ENCODE measurements around the gene IKZF3.
"Not testable (repeated sequence)": the region's sequence is repeated elsewhere in the genome, so short reads cannot be mapped to it uniquely, and the experiment has no call there.

Gene IKZF3

DNA sequence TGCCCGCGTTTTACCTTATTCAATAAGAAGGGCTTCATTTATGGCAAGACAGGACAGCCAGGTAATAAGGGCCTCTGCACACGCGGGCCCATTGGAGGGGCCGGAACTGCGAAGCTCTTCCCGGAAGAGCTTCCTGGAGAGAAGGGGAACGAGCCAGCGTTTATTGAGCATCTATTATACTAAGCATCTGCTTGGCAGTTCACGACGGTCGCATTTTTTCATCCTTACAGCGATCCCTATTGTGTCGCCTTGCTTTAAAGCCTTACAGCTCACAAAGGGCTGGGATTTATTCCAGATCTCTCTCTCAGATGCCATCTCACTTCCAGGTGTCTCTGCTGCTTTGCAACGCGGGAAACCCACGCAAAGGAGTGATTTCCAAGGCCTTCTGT lies 4.4 kb upstream of the IKZF3 start:
- no peak for TF ChIP-seq CTCF (IDR thresholded peaks at IDR 0.05; ENCODE audit: low read depth, low read length)
- H3K4me3 ChIP-seq (replicated peaks in 1 of 2; ENCODE audit: low read depth in 2 of 2, low read length in 2 of 2): no peak overlapping the region
- no peak for DNase-seq (ENCODE audit: low read depth in 2 of 2)

DNA sequence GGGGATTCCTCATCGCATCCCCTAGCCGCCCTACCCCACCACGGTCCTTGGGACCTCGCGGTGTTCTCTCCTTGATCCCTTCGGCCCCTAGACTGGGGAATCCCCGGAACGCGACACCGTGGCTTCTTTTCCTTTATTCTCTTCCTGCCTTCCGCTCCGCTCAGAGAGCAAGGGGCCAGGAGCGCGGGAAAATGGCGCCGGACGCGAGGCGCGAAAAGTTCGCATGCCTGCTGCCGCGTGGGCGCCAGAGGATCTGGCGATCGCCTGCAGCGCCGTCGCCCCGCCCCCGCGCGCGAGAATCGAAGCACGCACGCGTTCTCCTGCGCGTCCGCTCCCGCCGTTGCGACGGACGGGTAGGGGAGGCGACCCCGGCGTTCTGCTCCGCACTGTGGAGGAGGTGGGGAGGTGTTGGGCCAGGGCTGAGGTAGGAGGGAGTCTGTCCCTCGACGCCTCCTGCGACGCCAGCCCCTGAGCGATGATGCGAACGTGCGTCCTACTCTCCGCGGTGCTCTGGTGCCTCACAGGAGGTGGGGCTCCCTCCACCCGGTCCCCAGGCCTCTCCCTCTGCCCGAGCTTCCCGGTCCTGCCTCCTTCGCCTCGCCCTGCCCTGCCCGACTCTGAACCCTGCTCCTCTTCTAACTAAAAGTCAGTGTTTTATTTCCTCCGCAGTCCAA lies 3.9 kb upstream of the IKZF3 start, which contains the start of gene ZPBP2:
ZPBP2 (plus strand) TSS at position 323 of the 674 bp plus-strand sequence; CDS start at position 476, 153 bp downstream.
- no peak within 1 kb of the TSS for H3K4me3 ChIP-seq (replicated peaks in 1 of 2; ENCODE audit: low read depth in 2 of 2, low read length in 2 of 2)
- TF ChIP-seq CTCF (IDR thresholded peaks at IDR 0.05; ENCODE audit: low read depth, low read length): no peak
- DNase-seq (ENCODE audit: low read depth in 2 of 2): no peak

DNA sequence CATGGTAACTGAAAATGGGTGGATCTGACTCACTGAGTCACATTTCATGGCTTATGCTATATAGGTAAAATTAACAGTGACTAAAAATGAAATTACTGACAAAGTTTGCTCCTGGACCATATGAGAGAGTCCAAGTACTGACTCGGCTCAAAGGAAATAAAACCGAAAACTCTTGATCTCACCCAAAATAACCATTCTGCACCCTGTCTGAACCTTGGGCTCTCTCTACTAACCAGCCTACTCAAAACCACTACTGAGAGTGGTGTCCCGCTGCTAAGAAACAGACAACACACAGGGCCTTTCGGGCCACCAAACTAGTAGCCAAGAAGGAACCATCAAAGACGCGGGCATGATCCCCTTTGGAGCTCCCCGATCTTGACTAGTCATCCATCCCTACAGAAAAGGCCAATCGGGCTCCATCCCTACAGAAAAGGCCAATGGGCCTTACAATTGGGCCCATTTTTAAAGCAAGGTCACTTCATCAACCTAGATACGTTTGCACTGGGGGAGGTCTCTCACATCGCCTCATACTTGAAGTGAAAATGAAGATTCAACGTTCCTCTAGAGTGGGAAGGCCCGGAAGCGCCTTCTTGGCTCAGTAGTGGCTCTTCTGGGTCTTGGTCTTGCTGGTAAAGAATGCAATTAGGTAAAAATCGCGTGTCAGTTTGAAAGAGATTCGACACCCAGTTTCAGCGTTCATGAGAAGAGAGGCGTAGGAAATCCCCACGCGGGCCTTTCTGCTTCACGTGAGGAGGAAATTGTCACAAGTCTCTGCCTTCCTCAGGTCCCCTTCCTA lies 3.2 kb upstream of the IKZF3 start:
- TF ChIP-seq CTCF (IDR thresholded peaks at IDR 0.05; ENCODE audit: low read depth, low read length): no peak
- H3K4me3 ChIP-seq (replicated peaks in 1 of 2; ENCODE audit: low read depth in 2 of 2, low read length in 2 of 2): no peak overlapping the region
- DNase-seq (ENCODE audit: low read depth in 2 of 2): no peak

GRCh38 chr17:39866013-39866730 lies 2.1 kb upstream of the IKZF3 start:
- no peak for DNase-seq (ENCODE audit: low read depth in 2 of 2)
- TF ChIP-seq CTCF (IDR thresholded peaks at IDR 0.05; ENCODE audit: low read depth, low read length): no peak
- no peak overlapping the region for H3K4me3 ChIP-seq (replicated peaks in 1 of 2; ENCODE audit: low read depth in 2 of 2, low read length in 2 of 2)

DNA sequence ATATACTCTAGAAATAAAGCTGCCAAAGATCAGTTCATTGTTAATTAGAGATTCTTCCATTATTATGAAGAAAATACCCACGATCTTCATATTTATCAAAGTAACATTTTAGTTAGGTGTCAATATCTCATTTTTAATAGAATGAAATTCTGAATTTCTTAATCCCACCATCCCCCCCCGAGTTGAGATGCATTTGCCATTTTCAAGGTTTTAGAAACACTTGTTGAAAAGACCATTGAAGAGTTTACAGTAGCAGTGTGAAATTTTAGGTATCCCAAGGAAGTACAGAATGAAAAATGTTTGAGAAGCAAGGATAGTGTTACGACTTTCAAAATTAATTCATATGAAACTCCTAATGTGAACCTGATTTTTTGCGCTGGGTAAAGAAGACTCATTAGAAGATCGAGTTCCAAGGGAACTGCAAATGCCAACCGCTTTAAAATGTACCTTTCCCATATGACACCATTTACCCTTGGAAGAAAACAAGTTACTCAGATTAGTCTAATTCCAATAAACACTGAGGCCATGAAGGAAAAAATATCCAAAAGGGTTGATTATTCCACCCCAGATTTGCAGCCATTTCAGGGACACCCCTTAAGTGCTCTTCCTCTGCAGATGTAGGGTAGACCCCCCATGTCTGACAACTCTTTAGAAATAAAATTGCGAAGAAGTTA lies 731 bp downstream of the IKZF3 start:
- TF ChIP-seq CTCF (IDR thresholded peaks at IDR 0.05; ENCODE audit: low read depth, low read length): no peak
- no peak overlapping the region for H3K4me3 ChIP-seq (replicated peaks in 1 of 2; ENCODE audit: low read depth in 2 of 2, low read length in 2 of 2)
- no peak for DNase-seq (ENCODE audit: low read depth in 2 of 2)

GRCh38 chr17:39861235-39861634 lies 2.9 kb downstream of the IKZF3 start:
- no peak for TF ChIP-seq CTCF (IDR thresholded peaks at IDR 0.05; ENCODE audit: low read depth, low read length)
- no peak for DNase-seq (ENCODE audit: low read depth in 2 of 2)
- H3K4me3 ChIP-seq (replicated peaks in 1 of 2; ENCODE audit: low read depth in 2 of 2, low read length in 2 of 2): no peak overlapping the region

- not testable (repeated sequence) for H3K4me3 ChIP-seq (replicated peaks in 1 of 2; ENCODE audit: low read depth in 2 of 2, low read length in 2 of 2); DNase-seq (ENCODE audit: low read depth in 2 of 2)
These were observed 8.0 kb downstream of the IKZF3 start for GRCh38 chr17:39855911-39856649.

All from cardiac fibroblast (primary cell).